Measurements from ENCODE around the gene PRAC1.

PRAC1 gene

GRCh38 chr17:48747445-48748363, 25.4 kb upstream of the PRAC1 start:
- DNase-seq (ENCODE audit: low read depth) = no peak
- no peak for TF ChIP-seq CTCF (conservative IDR thresholded peaks at IDR 0.05; ENCODE audit: control insufficient read depth, insufficient read depth, low read depth, low read length)
- H3K4me3 ChIP-seq (ENCODE audit: control insufficient read depth, low read depth, low read length) = no peak overlapping the region

- no peak for TF ChIP-seq CTCF (conservative IDR thresholded peaks at IDR 0.05; ENCODE audit: control insufficient read depth, insufficient read depth, low read depth, low read length)
- no peak overlapping the region for H3K4me3 ChIP-seq (ENCODE audit: control insufficient read depth, low read depth, low read length)
- DNase-seq (ENCODE audit: low read depth) = no peak
Measured at GRCh38 chr17:48746916-48747444, 24.7 kb upstream of the PRAC1 start.

DNA sequence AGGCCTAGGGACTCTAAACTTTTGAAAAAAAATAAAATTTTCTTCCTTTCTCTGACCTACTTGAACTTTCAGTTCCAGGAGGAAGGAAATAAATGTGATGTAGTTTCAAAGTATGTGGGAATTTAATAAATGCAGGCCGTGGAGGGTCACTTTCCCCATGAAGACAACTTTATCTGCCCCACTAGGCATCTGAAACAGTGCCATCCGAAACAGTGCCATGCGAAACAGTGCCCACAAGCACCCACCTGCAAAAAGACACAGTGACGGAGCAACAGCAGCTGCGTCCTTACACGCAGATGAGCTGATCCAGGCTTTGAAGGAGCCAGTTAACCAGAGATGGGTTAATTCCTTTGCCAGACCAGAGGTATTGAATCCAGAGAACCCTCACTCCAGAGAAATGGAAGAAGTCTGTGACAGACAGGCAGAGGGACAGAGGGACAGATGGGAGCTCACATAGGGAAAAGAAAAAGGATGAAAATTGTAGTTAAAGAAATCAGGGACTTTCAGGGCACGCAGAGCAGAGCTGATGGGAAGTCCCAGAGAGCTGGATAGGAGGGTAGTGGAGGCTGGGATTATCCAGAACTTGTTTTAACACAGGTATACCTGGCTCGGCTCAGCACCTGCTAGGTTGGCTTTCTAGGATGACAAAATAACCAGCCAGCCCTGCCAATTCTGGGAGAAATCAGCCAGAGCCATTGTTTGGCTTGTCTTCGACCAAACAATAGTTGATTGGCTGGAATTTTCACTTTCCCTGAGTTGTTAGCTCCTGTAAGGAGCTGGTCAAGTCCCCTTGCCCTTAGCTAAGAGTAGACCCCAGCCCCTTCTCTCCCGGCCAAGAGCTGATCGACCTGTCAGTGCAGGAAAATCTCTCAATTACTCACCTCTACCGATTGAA, 23.3 kb upstream of the PRAC1 start:
- TF ChIP-seq CTCF (conservative IDR thresholded peaks at IDR 0.05; ENCODE audit: control insufficient read depth, insufficient read depth, low read depth, low read length) = no peak
- no peak for DNase-seq (ENCODE audit: low read depth)
- H3K4me3 ChIP-seq (ENCODE audit: control insufficient read depth, low read depth, low read length) = no peak overlapping the region

DNA sequence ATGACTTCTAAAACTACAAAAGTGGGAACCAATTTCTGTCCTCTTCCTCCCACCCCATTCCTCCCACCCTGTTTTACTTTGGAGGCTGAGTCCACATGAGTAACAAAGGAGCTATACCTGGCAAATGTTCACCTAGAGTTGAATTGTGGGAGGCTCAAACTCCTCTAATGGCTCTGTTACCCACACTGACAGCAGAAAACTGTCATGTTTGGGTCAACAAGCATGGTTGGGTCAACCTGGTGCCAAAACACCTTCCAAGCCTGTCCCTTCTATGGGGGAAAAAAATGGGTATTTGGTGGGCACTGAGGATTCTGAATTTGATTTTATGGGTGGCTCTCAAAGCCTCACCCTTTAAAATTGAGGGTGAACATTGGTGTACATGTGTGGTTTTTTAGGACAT, 18.2 kb upstream of the PRAC1 start:
- no peak for DNase-seq (ENCODE audit: low read depth)
- no peak for TF ChIP-seq CTCF (conservative IDR thresholded peaks at IDR 0.05; ENCODE audit: control insufficient read depth, insufficient read depth, low read depth, low read length)
- H3K4me3 ChIP-seq (ENCODE audit: control insufficient read depth, low read depth, low read length) = no peak overlapping the region

DNA sequence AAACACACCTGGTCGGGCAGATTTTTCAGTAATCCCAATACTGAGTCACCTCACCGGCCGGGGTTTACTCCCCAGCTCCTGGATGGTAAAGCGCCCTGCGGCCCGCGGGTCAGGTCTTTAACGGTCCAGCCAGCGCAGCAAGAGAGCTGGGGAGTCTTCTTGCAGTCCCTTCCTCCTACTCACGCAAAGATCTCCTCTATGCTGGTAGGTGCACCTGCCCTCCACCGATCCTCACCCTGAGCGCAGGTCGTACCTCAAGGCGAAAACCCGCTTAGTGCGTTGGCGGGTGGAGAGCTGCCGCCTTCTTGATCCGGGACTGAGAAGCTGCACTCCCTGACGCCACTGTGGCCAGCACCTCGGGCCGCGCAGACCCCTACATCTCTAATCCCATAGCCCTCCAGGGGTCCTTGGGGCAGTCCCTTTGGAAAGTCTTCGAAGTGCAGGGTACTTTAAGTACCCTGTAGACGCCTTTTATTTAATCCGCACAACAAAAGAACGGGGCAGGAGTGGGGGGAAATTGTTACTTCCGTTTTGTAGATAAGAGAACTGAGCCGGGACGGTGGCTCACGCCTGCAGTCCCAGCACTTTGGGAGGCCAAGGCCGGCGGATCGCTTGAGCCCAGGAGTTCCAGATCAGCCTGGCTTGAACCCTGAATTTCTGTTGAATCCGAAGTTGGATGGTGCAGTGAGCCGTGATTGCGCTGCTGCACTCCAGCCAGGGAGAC, 16.6 kb upstream of the PRAC1 start:
- no peak overlapping the region for H3K4me3 ChIP-seq (ENCODE audit: control insufficient read depth, low read depth, low read length)
- no peak for DNase-seq (ENCODE audit: low read depth)
- TF ChIP-seq CTCF (conservative IDR thresholded peaks at IDR 0.05; ENCODE audit: control insufficient read depth, insufficient read depth, low read depth, low read length) = no peak

GRCh38 chr17:48738424-48738802, 16.1 kb upstream of the PRAC1 start:
- TF ChIP-seq CTCF (conservative IDR thresholded peaks at IDR 0.05; ENCODE audit: control insufficient read depth, insufficient read depth, low read depth, low read length) = no peak
- H3K4me3 ChIP-seq (ENCODE audit: control insufficient read depth, low read depth, low read length) = no peak overlapping the region
- DNase-seq (ENCODE audit: low read depth) = no peak
